Head of caudate nucleus (tissue), 42 donors: ENCODE data around the gene ACIN1.
A peak's percentile ranks its signal among the peaks of the same experiment; 100 is the strongest.

Source experiments
- DNase-seq, 42 donors: peaks; one replicate each; pipeline versions ENCODE4 v3.0.0 to v3.0.0-alpha.2; 2020 to 2021; ENCODE audit warnings: mixed read lengths in 7 of 42
- intact Hi-C: fragments of 100-400 bp; cut with DNase I; formaldehyde crosslinking; loops from one replicate; pipeline ENCODE4 v1.15.0; 2022

The ACIN1 gene

GRCh38 chr14:23009939-23010726, 84.8 kb downstream of the ACIN1 start, which contains the start of gene C14orf93:
Gene C14orf93 (minus strand): TSS chr14:23010143. CDS start chr14:22999023, 11,120 bp downstream.
- DNase-seq: peak; percentile 45 to 90 (median 80)

DNA sequence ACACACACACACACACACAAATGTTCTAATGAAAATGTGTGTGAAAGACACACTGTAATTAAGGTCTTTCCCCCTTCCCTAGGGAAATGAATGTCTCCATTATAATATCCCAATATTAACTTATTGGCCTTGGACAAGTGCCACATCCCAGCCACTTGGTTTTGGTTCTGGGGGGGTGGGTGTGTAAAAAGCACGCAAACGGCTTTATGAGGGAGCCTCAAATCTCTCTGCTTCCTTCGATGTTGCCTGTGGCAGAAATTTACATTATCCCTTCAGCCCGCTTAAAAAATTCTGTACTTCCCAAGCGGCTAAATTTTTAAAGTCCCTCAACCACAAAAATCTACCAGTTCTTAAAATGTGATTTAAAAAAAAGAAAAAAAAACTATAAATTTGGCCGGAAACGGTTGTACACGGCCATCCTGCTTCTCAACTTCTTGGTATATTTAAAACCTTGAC, 85.4 kb downstream of the ACIN1 start:
- intact Hi-C loops: no loop called here
- DNase-seq: no peak

More at GRCh38 chr14:23009939-23010726, 84.8 kb downstream of the ACIN1 start, which contains the start of gene C14orf93:
- intact Hi-C loops: no loop called here

DNA sequence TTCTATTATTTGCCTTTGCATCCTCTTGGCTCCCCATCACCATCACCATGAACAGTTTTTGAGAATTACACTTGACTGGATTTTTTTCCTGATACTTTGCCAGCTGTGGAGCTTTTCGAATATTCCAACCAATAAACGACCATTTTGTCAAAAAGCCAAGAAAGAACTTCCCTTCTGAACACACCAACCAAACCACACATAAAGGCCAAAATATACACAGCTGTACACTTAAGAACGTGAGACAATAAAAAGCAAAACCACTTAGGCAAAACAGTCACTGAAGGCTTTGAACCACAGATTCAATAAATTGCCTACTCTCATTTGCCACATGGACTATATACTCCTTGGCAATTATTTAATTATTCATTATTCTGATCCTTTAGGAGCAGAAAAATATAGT, 86.1 kb downstream of the ACIN1 start:
- intact Hi-C loops: no loop called here

More for the DNA sequence above, 86.1 kb downstream of the ACIN1 start:
- no peak for DNase-seq
